ENCODE results near the gene P2RX6.
A peak's percentile ranks its signal among the peaks of the same experiment; 100 is the strongest.

The P2RX6 gene

DNA sequence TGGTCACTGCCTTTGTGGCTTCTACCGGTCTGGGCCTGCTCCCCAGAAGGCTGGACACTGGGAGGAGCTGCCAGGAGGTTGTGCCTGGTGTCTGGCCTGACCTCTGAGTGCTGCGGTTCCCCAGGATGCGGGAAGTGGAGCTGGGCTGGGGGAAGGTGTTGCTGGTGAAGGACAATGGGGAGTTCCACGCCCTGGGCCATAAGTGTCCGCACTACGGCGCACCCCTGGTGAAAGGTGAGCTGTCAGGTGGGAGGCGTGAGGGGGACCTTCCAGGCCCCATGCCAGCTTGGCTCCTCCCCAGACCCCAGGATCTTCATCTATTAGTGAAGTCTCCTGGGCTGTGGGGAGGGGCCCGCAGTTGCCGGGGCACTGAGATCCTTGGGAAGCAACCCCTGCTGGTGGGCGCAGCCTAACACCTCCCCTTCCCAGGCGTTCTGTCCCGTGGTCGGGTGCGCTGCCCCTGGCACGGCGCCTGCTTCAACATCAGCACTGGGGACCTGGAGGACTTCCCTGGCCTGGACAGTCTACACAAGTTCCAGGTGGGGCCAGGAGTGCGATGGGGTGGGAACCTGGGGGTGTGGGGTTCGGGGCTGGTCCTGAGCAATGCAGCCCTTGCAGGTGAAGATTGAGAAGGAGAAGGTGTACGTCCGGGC lies 41.2 kb upstream of the P2RX6 start:
- Histone ChIP-seq H3K79me2 (ENCODE audit: control insufficient read depth, insufficient read depth, low read length, unreplicated experiment) (no peaks in the 10 kb centered on the region), H2AFZ (ENCODE audit: low read length, unreplicated experiment) (no peak overlapping the region), H3K36me3 (ENCODE audit: insufficient read depth, low read length) (no peaks in the 10 kb centered on the region), H3K4me1 (ENCODE audit: control insufficient read depth, insufficient read depth, low read length, unreplicated experiment) (no peaks in the 10 kb centered on the region), H3K4me3 (ENCODE audit: low read depth, low read length) (no peak overlapping the region), H3K27me3 (ENCODE audit: insufficient read depth, low read length) (no peaks in the 10 kb centered on the region), H3K27ac (ENCODE audit: low read depth, low read length) (no peak overlapping the region)

GRCh38 chr22:20974336-20974955 lies 40.5 kb upstream of the P2RX6 start:
- Histone ChIP-seq H3K36me3 (ENCODE audit: insufficient read depth, low read length) (no peaks in the 10 kb centered on the region), H3K27ac (ENCODE audit: low read depth, low read length) (no peak overlapping the region), H3K4me3 (ENCODE audit: low read depth, low read length) (no peak overlapping the region), H2AFZ (ENCODE audit: low read length, unreplicated experiment) (no peak overlapping the region), H3K4me1 (ENCODE audit: control insufficient read depth, insufficient read depth, low read length, unreplicated experiment) (no peaks in the 10 kb centered on the region), H3K27me3 (ENCODE audit: insufficient read depth, low read length) (no peaks in the 10 kb centered on the region), H3K79me2 (ENCODE audit: control insufficient read depth, insufficient read depth, low read length, unreplicated experiment) (no peaks in the 10 kb centered on the region)

GRCh38 chr22:20975541-20976290 lies 39.2 kb upstream of the P2RX6 start:
- Histone ChIP-seq H3K79me2 (ENCODE audit: control insufficient read depth, insufficient read depth, low read length, unreplicated experiment) (no peaks in the 10 kb centered on the region), H3K27ac (ENCODE audit: low read depth, low read length) (no peak overlapping the region), H3K27me3 (ENCODE audit: insufficient read depth, low read length) (no peaks in the 10 kb centered on the region), H3K36me3 (ENCODE audit: insufficient read depth, low read length) (no peaks in the 10 kb centered on the region), H2AFZ (ENCODE audit: low read length, unreplicated experiment) (no peak overlapping the region), H3K4me3 (ENCODE audit: low read depth, low read length) (no peak overlapping the region), H3K4me1 (ENCODE audit: control insufficient read depth, insufficient read depth, low read length, unreplicated experiment) (no peaks in the 10 kb centered on the region)

- Histone ChIP-seq H3K79me2 (ENCODE audit: control insufficient read depth, insufficient read depth, low read length, unreplicated experiment) (no peaks in the 10 kb centered on the region), H3K36me3 (ENCODE audit: insufficient read depth, low read length) (no peaks in the 10 kb centered on the region), H3K27ac (ENCODE audit: low read depth, low read length) (no peak overlapping the region), H3K4me3 (ENCODE audit: low read depth, low read length) (no peak overlapping the region), H3K4me1 (ENCODE audit: control insufficient read depth, insufficient read depth, low read length, unreplicated experiment) (no peaks in the 10 kb centered on the region), H2AFZ (ENCODE audit: low read length, unreplicated experiment) (no peak overlapping the region), H3K27me3 (ENCODE audit: insufficient read depth, low read length) (no peaks in the 10 kb centered on the region)
Measured at GRCh38 chr22:20976291-20976877, 38.6 kb upstream of the P2RX6 start.

DNA sequence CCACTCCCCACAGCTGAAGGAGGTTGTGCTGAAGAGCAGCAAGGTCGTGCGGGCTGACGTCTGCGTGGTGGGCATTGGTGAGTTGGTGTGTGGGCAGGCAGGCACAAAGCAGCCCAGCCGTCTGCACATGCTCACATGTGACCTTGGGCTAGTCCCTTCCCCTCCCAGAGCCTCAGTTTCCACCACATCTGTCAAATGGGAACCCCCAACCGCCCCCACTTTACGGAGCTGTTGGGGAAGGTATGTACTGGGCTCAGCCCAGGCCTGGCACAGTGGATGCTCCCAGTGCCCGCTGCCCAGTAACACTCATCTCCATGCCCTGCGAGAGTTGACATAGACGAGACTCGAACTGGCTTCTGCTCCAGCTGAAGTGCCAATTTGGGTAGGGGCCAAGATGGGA lies 37.9 kb upstream of the P2RX6 start:
- H3K36me3 ChIP-seq (ENCODE audit: insufficient read depth, low read length) = no peaks in the 10 kb centered on the region
- no peak overlapping the region for H3K27ac ChIP-seq (ENCODE audit: low read depth, low read length)
- no peaks in the 10 kb centered on the region for H3K79me2 ChIP-seq (ENCODE audit: control insufficient read depth, insufficient read depth, low read length, unreplicated experiment)
- H2AFZ ChIP-seq (ENCODE audit: low read length, unreplicated experiment) = no peak overlapping the region
- H3K27me3 ChIP-seq (ENCODE audit: insufficient read depth, low read length) = no peaks in the 10 kb centered on the region
- H3K4me3 ChIP-seq (ENCODE audit: low read depth, low read length) = no peak overlapping the region
- H3K4me1 ChIP-seq (ENCODE audit: control insufficient read depth, insufficient read depth, low read length, unreplicated experiment) = no peaks in the 10 kb centered on the region

DNA sequence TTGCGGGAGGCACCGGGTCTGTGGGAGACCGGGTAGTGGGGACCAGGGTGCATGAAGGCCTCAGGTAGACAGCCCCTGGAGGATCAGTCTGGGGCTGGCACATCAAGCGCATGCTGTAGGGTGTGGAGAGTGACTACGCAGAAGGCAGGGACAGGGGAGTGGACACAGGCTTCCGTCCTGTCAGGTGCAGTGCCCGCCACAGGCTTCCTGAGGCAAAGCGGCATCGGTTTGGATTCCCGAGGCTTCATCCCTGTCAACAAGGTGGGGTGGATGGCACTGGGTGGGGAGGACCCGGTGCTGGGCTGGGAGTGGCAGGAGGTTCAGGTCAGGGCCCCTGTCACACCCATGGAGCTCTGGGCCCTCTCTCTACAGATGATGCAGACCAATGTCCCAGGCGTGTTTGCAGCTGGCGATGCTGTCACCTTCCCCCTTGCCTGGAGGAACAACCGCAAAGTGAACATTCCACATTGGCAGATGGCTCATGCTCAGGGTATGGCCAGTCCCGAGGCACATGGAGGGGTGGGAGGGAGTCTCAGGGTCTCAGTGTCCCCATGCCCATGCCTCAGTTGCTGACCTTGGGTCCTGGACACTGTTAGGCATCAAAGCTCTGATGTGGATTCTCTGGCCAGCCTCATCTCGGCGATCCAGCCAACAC lies 37.3 kb upstream of the P2RX6 start:
- Histone ChIP-seq H3K4me1 (ENCODE audit: control insufficient read depth, insufficient read depth, low read length, unreplicated experiment) (no peaks in the 10 kb centered on the region), H3K4me3 (ENCODE audit: low read depth, low read length) (no peak overlapping the region), H3K27me3 (ENCODE audit: insufficient read depth, low read length) (no peaks in the 10 kb centered on the region), H3K79me2 (ENCODE audit: control insufficient read depth, insufficient read depth, low read length, unreplicated experiment) (peaks cover 5% of the 10 kb centered on the region), H3K27ac (ENCODE audit: low read depth, low read length) (no peak overlapping the region), H2AFZ (ENCODE audit: low read length, unreplicated experiment) (no peak overlapping the region), H3K36me3 (ENCODE audit: insufficient read depth, low read length) (no peaks in the 10 kb centered on the region)

GRCh38 chr22:20978419-20978818 lies 36.5 kb upstream of the P2RX6 start:
- Histone ChIP-seq H2AFZ (ENCODE audit: low read length, unreplicated experiment) (no peak overlapping the region), H3K27ac (ENCODE audit: low read depth, low read length) (no peak overlapping the region), H3K4me3 (ENCODE audit: low read depth, low read length) (no peak overlapping the region), H3K79me2 (ENCODE audit: control insufficient read depth, insufficient read depth, low read length, unreplicated experiment) (peaks cover 12% of the 10 kb centered on the region), H3K27me3 (ENCODE audit: insufficient read depth, low read length) (no peaks in the 10 kb centered on the region), H3K36me3 (ENCODE audit: insufficient read depth, low read length) (no peaks in the 10 kb centered on the region), H3K4me1 (ENCODE audit: control insufficient read depth, insufficient read depth, low read length, unreplicated experiment) (peaks cover 7% of the 10 kb centered on the region)

GRCh38 chr22:20979243-20979809 lies 35.6 kb upstream of the P2RX6 start:
- no peak overlapping the region for H2AFZ ChIP-seq (ENCODE audit: low read length, unreplicated experiment)
- no peak overlapping the region for H3K27ac ChIP-seq (ENCODE audit: low read depth, low read length)
- no peaks in the 10 kb centered on the region for H3K27me3 ChIP-seq (ENCODE audit: insufficient read depth, low read length)

DNA sequence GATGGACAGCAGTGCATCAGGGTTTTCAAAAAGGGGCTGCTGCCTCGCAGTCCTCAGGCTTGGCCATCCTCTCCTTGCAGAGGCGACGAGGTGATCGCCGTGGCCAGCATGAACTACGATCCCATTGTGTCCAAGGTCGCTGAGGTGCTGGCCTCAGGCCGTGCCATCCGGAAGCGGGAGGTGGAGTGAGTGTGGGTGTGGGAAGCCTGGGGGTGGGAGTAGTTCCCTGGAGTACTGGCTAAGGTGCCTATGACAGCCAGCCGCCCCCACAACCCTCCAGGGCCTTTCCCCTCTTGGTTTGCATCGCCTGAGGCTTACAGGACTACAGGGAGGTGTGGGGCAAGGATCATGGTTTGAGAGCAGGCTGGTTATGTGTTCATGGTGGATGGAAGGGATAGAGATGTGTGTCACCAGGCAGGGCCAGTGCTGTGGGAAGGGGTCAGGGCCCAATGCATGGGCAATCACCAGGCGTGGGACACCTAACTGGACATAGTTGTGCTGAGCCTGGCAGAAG lies 35.0 kb upstream of the P2RX6 start:
- Histone ChIP-seq H3K27me3 (ENCODE audit: insufficient read depth, low read length) (no peaks in the 10 kb centered on the region), H3K79me2 (ENCODE audit: control insufficient read depth, insufficient read depth, low read length, unreplicated experiment) (peaks cover 14% of the 10 kb centered on the region), H3K4me1 (ENCODE audit: control insufficient read depth, insufficient read depth, low read length, unreplicated experiment) (peaks cover 9% of the 10 kb centered on the region), H3K4me3 (ENCODE audit: low read depth, low read length) (peak overlapping the region; percentile 67), H2AFZ (ENCODE audit: low read length, unreplicated experiment) (no peak overlapping the region), H3K36me3 (ENCODE audit: insufficient read depth, low read length) (no peaks in the 10 kb centered on the region), H3K27ac (ENCODE audit: low read depth, low read length) (no peak overlapping the region)

More at GRCh38 chr22:20979243-20979809, 35.6 kb upstream of the P2RX6 start:
- Histone ChIP-seq H3K36me3 (ENCODE audit: insufficient read depth, low read length) (no peaks in the 10 kb centered on the region), H3K4me1 (ENCODE audit: control insufficient read depth, insufficient read depth, low read length, unreplicated experiment) (peaks cover 9% of the 10 kb centered on the region), H3K4me3 (ENCODE audit: low read depth, low read length) (peak overlapping the region; percentile 67), H3K79me2 (ENCODE audit: control insufficient read depth, insufficient read depth, low read length, unreplicated experiment) (peaks cover 14% of the 10 kb centered on the region)

DNA sequence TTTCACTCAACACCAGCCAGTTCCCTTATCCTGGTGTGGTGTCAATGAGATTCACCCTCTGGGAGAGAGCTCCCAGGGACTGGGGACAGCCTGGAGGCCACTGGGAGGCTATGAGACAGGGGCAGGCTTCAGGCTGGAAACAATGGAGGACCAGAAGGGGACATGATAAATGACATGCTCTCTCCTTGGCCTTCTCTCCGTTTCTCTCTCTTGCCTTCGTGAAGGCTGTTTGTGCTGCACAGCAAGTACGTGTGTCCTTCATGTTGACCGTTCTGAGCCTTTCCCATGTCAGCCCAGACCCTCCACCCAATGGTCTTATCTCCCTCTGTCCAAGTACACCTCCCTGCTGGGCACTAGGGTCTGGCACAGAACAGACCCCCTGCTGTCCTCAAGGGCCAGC lies 34.4 kb upstream of the P2RX6 start:
- no peak overlapping the region for H3K4me3 ChIP-seq (ENCODE audit: low read depth, low read length)
- H3K27me3 ChIP-seq (ENCODE audit: insufficient read depth, low read length) = no peaks in the 10 kb centered on the region
- no peak overlapping the region for H2AFZ ChIP-seq (ENCODE audit: low read length, unreplicated experiment)
- H3K27ac ChIP-seq (ENCODE audit: low read depth, low read length) = no peak overlapping the region
- no peaks in the 10 kb centered on the region for H3K36me3 ChIP-seq (ENCODE audit: insufficient read depth, low read length)
- peaks cover 14% of the 10 kb centered on the region for H3K79me2 ChIP-seq (ENCODE audit: control insufficient read depth, insufficient read depth, low read length, unreplicated experiment)
- H3K4me1 ChIP-seq (ENCODE audit: control insufficient read depth, insufficient read depth, low read length, unreplicated experiment) = peaks cover 9% of the 10 kb centered on the region
